ENCODE measurements around the gene NXF1. TPM values are rescaled to one million over a fixed set of nuclear protein-coding genes. Genes with fewer than 3 reads are reported as not detected.

The NXF1 gene
- total and polyA plus RNA-seq, 2 of the 8 experiments (the other 6 are each of a cell fraction or from before 2014, with no cell fraction given): 48.1 to 49.8 TPM

DNA sequence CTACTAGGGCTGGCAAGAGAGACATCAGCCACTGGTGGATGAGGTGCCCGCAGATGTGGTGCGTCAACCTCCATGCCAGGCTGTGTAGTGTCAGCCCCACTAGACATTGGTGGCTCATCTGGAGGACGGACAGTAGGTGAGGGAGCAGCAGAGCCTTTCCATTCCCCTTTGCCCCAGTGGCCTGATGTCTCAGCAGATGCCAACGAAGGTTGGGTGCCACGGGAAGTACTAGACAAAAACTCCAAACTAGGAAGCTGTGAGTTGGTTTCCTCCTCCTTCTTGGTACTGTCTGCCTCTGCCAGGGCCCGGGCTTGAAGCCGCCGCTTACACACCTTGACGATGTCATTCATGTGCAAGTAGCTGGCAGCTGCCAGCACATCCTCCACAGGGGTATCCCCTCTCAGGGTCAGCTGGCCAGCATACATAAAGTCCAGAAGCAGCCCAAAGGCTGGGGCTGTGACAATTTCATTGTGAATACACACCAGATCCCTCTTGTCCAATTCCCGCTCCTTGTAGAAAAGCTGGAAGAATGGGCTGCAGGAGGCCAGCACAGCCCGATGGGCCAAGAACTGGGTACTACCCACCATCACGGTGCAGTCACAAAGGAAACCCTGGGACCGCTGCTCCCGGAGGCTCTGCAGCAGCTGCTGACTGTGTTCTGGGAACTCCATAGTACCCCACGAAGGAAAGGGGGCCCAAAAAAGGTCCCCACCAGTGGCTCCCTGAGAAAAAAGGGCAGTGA, 52.1 kb downstream of the NXF1 start (continued):
- TF ChIP-seq CBX8 (IDR thresholded peaks at IDR 0.05; ENCODE audit: borderline replicate concordance, low read depth, low read length) (no peak), PHF8 (conservative IDR thresholded peaks at IDR 0.05; ENCODE audit: low read depth, low read length) (no peak), KDM1A (IDR thresholded peaks at IDR 0.05; ENCODE audit: borderline replicate concordance, low read length) (no peak), KDM4A (IDR thresholded peaks at IDR 0.05; ENCODE audit: low read depth, low read length, severe bottlenecking) (no peak)

Data from H1 (cell line).